DMS53 (cell line): ENCODE results near the gene CD99.

Source experiments
- DNase-seq: peaks from one replicate; lab custom pipeline; 2025; lab: John Stamatoyannopoulos, UW

Gene CD99

DNA sequence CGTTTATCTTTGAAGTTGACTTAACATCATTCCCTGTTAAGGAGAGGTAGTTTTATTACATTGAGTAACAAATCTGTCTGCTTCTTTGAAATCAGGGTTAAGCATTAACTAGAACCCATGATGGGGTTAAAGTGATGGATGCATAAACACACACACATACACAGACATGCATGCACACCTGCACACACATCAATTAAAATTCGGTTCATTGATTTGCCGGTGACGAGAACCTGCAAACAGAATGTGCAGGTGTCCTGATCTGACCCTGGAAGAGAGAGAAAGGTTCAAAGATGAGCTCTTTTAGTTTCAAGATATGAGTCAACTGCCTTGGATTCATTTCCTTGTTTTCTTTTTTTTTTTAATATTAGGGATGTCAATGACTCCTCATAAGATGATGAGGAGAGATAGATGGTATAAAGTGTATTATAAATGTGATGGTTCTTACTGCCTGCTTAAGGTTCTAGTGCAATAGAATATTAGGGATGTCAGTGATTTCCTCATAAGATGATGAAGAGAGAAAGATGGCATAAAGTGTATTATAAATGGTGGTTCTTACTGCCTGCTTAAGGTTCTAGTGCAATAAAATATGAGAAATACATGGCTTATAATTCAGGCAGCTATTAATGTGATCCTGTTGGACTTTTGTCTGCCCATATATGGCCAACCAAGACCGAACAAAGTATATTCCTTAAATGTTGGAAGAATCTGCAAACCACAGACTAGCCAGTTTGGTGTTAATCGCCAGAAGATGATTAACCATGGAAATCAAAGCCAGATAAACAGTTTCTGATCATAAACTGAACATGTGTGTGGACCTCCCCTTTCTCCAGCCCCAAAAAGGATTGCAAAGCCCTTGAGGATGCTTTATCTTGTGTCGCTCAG, 14.1 kb upstream of the CD99 start:
- DNase-seq: no peak

DNA sequence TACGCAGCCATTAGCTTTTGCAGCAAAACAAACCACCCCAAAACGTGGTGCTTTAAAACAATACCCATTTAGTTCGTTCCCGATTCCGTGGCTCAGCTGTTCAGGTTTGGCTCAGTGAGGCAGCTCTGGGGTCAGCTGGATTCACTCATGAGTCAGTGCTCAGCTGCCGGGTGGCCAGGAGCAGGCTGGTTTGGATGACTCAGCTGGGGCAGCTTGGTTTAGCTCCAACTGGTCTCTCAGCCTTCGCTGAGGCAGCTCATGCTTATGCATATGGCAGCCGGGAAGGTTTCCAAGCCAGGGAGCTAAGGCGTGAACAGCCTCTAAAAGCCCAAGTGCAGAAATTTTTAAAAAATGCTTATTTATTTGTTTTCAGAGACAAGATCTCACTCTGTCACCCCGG, 13.3 kb upstream of the CD99 start:
- DNase-seq: no peak

DNA sequence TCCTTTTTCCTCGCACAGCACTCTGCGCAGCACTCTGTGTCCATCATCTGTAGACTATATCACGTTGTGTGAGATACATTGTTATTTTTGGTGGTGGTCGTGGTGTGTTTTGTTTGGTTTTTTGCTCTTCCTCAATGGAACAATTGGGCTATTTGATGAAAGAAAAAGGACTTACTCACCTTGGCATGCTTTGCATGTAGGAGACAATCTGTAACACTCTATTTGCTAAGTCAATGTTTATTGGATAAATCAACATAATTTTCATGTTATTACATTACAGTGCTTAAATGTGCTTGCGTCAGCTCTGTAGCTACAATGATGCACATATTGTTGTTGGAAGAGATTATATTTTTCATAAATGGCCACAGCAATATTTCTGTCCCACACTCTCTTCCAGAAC, 12.5 kb upstream of the CD99 start:
- DNase-seq: no peak

DNA sequence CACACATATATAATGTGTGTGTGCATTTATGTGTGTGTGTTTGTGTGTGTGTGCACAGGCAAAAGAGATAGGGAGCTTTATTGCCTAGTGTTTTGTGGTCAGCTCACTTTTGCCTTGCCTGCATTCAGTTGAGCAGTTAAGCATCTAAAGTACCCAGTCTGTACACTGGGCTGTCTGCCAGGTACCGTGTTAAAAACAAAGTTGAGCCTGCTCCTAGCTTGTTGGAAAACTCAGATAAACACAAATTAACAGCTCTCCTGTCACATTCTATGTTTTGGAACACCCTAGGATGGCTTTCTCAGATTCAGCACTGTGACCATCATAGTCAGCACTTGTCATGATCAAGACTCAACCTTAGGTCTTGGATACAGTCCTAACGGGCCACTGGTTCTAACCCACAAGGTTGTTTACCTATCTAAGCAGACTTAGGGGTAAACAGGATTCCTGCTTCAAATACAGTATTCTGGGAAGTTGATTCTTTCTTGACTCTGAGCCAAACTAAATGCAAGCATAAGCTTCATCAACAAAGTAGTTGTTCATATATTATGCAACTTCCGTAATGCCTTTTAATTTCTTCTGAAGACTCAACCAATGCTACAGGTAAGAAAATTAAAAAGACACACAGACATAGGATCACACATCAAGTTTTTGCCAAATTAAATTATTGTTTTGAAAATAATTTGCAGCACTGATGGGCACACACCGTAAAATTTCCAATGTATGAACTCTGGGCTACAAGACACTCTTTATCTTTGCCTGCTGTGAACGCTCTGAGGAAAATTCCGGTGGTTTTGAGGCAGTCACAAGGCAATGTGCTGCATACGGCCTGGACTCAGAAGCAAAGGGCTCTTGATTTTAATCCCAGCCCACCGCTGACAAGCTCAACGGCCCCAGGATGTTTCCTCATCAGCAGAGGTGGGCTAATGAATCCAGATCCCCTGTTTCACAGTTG, 11.3 kb upstream of the CD99 start:
- no peak for DNase-seq

DNA sequence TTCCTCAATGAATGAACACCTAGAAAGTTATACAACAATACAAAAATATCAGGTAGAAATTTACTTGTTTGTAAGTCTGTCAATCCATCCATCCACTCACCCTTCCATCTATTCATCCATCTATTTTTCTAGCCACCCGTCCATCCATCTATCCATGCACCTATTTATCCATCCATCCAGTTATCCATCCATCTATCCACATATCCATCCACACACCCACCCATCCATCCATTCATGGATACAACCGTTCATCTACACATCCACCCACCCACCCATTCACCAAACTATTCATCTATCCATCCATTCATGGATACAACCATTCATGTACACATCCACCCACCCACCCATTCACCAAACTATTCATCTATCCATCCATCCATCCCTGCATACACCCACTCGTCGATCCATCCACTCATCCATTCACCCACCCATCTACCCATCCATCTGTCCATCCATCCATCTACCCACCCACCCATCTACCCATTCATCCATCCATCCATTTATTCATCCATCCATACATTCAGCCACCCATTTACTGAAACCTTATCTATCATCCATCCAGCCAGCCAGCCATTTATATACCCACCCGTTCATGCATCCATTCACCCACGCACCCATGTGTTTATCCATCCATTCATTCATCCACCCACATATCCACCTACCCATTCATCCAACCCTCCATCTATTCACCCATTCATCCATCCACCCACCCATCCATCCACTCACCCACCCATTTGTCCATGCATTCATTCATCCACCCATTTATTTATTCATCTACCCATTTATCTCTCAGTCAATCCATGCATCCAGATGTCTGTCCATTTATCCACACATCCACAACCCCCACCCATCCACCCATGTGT, 10.4 kb upstream of the CD99 start:
- DNase-seq: no peak

DNA sequence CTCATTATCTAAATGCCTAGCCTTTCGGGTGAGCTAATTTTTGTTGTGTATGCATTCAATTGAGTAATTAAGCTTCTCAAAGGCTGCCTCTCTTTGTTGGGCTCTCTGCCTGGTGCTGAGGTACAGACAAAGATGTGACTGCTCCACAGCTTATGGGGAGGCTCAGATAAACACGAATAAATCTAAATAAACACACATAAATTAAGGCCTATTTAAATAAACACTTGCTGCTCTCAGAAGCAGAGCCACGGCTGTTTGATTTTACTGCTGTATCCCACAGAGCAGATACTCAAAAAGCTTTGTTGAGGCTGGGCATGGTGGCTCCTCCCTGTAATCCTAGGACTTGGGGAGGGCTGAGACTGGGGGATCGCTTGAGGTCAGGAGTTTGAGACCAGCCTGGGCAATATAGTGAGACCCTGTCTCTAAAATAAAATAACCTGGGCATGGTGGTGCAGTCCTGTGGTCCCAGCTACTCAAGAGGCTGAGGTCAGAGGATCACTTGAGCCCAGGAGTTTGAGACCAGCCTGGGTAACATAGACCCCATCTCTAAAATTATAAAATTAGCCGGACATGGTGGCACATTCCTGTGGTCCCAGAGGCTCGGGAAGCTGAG, 8.4 kb upstream of the CD99 start:
- DNase-seq: no peak

DNA sequence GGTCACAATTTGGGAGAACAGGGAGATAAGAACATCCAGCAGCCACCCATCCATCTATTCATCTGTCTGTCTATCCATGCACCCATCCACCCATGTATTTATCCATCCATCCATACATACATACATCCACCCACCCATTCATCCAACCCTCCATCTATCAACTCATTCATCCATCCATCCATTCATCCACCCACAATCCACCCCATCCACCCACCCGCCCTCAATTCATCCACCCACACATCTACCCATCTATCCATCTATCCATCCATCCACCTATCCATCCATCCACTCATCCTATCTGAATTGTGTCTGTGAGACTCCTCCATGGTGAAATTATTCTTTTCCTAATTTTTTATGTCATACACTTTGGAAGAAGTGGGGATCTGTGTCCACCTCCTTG, 6.8 kb upstream of the CD99 start:
- no peak for DNase-seq

DNA sequence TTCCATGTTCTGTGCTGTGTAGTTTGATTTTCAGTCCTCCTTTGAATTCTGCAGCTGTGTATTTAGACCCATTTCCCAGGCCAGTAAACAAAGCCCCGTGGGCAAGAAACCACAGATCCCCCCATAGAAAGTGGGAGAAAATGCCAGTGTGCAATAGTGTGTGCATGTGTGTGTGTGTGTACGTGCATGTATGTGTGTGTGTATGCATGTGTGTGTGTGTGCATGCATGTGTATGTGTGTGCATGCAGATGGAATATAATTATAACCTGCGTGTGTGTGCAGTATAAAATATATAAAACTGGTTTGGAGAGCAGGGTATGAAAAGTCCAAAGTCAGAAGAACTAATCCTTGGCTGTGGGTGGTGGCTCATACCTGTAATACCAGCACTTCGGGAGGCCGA, 5.2 kb upstream of the CD99 start:
- DNase-seq: no peak

DNA sequence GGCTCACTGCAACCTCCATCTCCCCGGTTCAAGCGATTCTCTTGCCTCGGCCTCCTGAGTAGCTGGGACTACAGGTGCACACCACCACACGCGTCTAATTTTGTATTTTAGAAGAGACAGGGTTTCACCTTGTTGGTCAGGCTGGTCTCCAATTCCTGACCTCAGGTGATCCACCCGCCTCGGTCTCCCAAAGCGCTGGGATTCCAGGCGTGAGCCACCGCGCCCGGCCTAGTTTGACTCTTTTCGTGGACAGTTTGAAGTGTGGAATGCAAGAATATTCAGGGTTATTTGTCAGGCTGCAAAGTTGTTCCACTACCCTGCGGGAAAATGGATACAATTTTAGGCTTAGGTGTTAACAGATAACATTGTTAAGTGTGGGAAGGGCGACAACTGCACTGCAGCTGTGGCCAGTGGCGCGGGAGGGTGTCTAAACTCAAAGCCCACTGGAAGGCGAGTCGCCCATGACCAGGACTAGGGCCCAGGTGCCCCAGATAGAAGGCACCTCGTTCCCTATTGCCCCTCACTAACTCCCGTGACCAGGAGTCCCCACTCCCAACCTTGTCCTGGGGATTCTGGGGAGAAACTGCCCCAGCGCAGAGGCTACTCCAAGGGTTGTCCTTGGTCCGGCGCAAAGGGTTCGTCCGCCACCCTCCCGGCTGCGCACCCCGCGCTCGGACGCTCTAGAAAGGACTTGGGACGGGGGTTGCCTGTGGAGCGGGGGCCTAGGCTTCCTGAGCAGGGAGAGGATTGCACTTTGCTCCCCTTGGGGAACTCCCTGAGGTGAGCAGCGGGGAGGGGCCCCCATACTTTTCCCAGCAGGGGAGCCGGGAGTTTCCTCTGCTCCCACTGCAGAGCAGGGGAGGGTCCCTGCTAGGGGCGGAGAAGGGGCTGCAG, 1.1 kb upstream of the CD99 start:
- no peak for DNase-seq

DNA sequence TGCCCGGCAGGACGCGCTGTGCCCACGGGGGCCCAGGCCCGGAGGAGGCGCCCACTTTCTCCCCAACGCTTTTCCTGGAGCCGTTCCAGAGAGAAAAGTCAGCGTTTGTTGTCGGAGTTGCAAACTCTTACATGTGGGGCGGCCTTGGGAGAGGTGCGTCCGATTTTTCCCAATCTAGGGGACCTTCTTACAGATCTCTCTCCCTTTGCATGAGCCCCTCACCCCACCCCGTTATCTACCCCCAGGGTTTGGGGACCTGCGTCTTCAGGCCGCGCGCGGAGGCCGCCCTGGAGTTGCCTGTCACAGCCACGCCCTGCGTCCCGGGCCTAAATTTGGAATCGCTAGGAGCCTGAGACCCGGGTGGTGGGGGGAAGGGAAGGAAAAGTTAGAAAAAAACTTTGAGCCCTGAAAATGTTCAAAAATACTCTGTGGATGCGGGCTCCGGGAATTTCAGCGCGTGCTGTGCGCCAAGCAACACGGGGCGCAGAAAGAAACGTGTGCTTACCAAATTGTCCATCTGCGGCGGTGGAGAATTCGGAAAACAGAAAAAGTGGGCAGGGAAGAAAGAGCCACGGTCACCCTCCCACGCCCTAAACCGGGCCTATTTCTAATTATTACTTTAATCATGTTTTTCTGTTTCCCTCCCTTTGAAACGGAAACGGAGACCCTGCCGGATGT, 587 bp downstream of the CD99 start:
- no peak for DNase-seq

DNA sequence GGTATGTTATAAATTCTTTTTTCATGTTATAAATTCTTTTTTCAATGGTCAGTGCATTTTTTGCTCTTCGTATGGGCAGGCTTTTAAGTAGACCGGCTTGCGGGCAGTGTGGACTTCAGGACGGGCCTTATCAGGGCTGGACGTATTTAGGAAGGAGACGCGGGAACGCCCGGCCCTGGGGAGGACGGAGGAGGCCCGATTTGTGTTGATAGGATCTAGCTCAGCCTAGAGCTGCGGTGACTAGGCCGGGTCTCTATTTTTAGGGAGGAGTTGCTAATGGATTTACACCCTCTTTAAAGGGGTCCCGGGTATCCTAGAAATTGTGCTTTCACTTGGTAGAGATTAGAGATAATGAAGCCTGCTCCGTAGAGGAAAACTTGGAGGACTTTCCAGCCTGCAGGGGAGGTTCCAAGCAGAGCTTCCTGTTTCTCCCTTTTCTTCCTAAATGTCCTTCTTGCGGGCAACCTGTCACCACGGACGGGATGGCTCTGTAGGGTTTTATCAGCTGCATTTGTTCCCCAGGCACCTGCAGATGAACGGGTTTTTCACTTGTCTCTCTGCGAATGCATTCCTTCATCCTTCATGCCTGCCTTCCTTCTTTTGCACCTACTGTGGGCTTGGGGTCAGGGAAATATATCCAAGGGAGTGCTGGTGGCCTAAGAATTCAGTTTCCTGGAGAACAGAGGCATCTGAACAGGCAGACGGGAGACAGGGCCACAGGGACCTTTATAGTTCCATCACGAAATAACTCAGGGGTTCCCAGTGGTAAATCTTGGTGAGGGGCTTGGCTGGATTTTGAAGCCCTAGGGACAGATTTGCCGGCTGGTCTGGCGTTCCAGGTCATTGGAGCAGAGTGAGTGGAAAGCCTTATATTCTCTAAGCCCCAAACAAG, 1.4 kb downstream of the CD99 start:
- no peak for DNase-seq

DNA sequence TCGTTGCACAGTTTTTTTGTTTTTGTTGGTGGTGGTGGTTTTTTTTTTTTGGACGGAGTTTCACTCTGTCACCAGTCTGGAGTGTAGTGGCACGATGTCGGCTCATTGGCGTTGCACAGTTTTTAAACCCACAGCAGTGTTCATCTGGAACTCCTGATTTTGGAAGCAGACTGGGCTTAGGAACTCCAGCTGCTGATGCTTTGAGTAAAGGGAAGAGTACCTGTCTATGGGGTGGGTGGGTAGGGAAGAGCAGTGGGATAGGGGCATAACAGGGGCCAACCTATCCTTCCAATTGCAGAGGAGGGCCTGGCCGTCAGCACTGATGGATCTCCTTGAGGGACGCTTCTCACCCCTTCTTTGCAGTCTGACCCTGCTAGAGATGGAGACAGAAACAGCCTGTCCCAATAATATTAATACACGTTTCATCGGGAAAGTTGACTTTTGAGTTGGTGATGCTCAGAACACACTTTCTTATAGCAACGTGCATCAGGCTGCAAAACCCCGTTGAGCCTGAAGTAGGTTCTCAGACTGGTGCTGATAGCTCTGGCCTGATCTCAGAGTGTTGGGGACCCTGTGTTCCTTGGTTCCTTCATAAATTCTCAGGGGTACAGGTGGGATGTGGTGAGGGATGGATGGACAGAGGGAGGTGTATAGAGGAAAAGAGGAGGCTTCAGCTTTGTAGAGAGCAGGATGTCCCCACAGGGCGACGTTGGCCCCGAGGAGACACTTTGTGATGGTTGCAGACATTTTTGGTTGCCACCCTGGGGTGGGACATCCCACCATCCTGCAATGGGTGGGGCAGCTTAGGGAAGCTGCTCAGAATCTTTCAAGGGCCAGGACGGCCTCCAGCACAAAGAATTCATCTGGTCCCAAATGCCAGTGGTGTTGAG, 2.3 kb downstream of the CD99 start:
- DNase-seq: no peak

DNA sequence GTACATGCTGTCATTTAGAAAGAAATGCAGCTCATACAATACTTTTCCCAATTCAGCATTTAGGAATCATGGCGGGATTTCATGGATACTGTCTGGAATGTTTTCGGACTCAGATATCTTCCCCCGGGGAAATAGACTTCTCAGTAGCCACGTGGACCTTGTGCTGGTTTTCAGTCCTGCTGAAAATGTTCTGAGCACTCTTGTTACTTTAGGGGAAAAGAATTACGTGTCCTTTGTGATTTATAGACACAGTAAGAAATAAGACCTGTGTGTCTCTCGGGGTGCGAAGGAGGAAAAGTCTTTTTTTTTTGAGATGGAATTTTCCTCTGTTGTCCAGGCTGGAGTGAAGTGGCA, 3.8 kb downstream of the CD99 start:
- DNase-seq: no peak

DNA sequence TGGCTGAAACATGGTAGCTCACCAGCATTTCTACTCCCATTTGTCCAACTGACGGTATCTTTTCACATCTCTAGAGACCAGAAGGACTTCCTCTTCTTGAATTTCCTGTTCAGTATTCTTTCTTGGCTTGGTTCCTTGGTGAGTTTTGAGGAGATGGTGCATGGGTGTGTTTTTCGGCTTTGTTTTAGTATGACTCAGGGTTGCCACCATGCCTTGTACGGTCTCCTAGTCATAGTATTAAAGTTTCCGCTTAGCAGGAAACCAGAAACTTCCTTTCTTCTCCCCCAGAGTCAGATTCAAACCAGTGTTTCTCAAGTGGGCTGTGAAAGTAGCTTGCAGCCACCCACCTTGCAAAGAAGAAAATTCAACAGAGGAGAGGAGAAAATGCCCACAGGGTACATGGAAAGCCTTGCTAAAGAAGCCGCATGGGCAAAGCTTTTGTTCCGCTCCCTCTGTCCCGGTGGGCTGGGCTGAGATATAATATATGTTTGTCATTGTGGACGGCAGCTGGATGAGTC, 5.7 kb downstream of the CD99 start:
- DNase-seq: no peak

DNA sequence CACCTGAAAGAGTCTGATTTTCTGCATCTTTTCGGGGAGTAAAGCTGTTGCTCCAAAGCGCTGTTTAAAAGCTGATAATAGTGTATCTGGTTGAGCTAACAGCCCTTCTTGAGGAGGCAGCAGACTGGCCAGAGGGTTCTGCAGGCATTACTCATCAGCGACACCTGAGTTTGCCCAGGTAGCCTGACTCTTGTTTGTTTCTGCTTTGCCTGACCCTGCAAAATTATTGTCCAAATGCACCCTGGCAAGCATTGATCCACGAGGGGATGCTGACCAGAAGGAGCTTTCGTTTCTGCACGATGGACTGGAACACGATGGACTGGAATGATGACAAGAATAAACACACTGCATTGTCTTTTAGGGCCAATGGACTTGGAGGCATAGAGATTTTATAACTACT, 6.2 kb downstream of the CD99 start:
- DNase-seq: no peak

DNA sequence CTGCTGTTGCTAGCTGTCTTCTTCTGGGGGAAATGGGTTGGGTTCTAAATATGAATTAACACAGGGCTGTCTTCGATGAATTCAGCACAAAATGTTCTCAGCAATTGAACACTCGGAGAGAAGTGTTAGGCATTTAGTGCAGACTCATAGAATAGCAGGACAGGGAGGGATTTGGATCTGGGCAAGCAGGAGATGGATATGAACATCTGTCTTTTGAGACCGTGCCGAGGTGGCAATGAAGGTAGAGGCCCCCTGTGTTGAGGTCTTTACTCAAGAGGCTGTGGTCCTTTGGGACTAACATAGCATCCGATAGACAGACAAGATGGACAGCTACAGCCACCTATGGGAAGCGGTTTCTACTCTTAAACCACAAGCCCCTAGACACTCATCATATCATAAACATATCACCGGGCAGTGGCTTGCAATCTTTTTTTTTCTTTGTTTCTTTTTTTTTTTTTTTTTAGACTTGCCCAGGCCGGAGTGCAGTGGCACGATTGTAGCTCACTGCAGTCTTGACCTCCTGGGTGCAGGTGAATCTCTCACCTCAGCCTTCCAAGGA, 6.7 kb downstream of the CD99 start:
- no peak for DNase-seq

DNA sequence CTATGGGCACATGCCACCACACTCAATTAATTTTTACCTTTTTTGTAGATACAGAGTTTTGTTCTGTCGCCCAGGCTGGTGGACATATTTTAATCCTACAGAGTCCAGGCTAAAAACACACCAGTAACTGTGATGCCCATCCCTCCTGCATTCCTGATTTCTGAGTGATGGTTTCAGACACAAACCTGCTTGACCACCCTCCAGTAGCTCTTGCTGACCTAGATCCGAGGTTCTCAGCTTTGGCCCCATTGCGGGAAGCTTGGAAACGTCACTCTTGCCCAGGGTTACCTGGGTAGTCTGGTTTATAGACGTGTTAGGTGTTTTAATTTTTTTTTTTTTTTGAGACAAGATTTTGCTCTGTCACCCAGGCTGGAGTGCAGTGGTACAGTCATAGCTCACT, 7.5 kb downstream of the CD99 start:
- DNase-seq: no peak

DNA sequence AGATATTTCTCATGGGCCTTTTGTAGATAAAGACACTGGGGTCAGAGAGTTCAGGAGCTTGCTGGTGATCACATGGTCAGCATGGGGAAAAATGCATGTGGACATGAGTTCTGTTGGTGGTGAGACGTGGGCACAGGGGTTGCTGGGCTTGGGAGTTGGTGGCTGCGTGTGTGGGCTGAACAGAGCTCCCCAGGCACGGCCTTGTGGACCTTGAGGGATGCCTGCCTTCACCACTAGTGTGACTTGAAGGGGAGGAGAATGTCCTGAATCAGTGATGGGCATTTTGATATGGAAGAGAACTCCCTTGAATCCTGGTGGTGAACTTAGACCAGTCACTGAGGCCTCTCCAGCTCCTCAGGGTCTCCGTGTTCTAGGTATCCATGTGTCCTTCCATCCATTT, 8.9 kb downstream of the CD99 start:
- no peak for DNase-seq
